ENCODE results near the gene MKRN1. TPM values are rescaled to one million over a fixed set of nuclear protein-coding genes. Genes with fewer than 3 reads are reported as not detected.

MKRN1 gene
- total RNA-seq, 2 donors from 2014 or later = 135 to 163 TPM

GRCh38 chr7:140476698-140477261, 2.5 kb downstream of the MKRN1 start:
- Histone ChIP-seq H3K9me3 (ENCODE audit: control insufficient read depth, low read length) (no peaks in the 10 kb centered on the region), H3K36me3 (ENCODE audit: control insufficient read depth, insufficient read depth, low read length) (peaks cover 9% of the 10 kb centered on the region), H3K9ac (ENCODE audit: extremely low read depth, low read length, poor library complexity, severe bottlenecking) (peak overlapping the region; percentile 91), H3K4me3 (ENCODE audit: low read length) (peak overlapping the region; percentile 88), H3K27me3 (ENCODE audit: control insufficient read depth, insufficient read depth, low read length, poor library complexity, severe bottlenecking) (no peaks in the 10 kb centered on the region), H3K27ac (ENCODE audit: low read depth, low read length) (no peak overlapping the region), H3K4me1 (ENCODE audit: control insufficient read depth, insufficient read depth, low read length) (no peaks in the 10 kb centered on the region)
- Mint-ChIP-seq H3K9me3 (no peaks in the 10 kb centered on the region), H3K27me3 (ENCODE audit: insufficient read depth) (no peaks in the 10 kb centered on the region), H3K36me3 (ENCODE audit: low read depth) (peaks cover 9% of the 10 kb centered on the region), H3K27ac (peak overlapping the region; percentile 85), H3K4me1 (peaks cover 19% of the 10 kb centered on the region), H3K4me3 (peak overlapping the region; percentile 96)
- no peak for DNase-seq
- TF ChIP-seq CTCF (conservative IDR thresholded peaks at IDR 0.05) = no peak
- 80 to 96% methylated on average over 8 to 11 of the region's 11 CpGs for WGBS, 2 experiments (ENCODE audit: insufficient coverage in 1 of 2, insufficient read length in 1 of 2)

GRCh38 chr7:140475747-140476333, 3.5 kb downstream of the MKRN1 start:
- peak; percentile 60 for DNase-seq
- H3K4me1 Mint-ChIP-seq = peaks cover 11% of the 10 kb centered on the region
- Histone ChIP-seq H3K27ac (ENCODE audit: low read depth, low read length) (no peak overlapping the region), H3K4me1 (ENCODE audit: control insufficient read depth, insufficient read depth, low read length) (no peaks in the 10 kb centered on the region), H3K9me3 (ENCODE audit: control insufficient read depth, low read length) (no peaks in the 10 kb centered on the region), H3K36me3 (ENCODE audit: control insufficient read depth, insufficient read depth, low read length) (peaks cover 16% of the 10 kb centered on the region), H3K9ac (ENCODE audit: extremely low read depth, low read length, poor library complexity, severe bottlenecking) (no peak overlapping the region), H3K27me3 (ENCODE audit: control insufficient read depth, insufficient read depth, low read length, poor library complexity, severe bottlenecking) (no peaks in the 10 kb centered on the region), H3K4me3 (ENCODE audit: low read length) (peak overlapping the region; percentile 88)
- peaks cover 16% of the 10 kb centered on the region for H3K36me3 Mint-ChIP-seq (ENCODE audit: low read depth)
- H3K9me3 Mint-ChIP-seq = no peaks in the 10 kb centered on the region
- peak; percentile 76 for TF ChIP-seq CTCF (conservative IDR thresholded peaks at IDR 0.05)
- H3K27me3 Mint-ChIP-seq (ENCODE audit: insufficient read depth) = no peaks in the 10 kb centered on the region
- peak overlapping the region; percentile 85 for H3K27ac Mint-ChIP-seq
- H3K4me3 Mint-ChIP-seq = peak overlapping the region; percentile 96
- WGBS, 2 experiments (ENCODE audit: insufficient coverage in 1 of 2, insufficient read length in 1 of 2) = 80 to 83% methylated on average over 1 of the region's 2 CpGs

- no peak overlapping the region for H3K27ac ChIP-seq (ENCODE audit: low read depth, low read length)
- Mint-ChIP-seq H3K9me3 (no peaks in the 10 kb centered on the region), H3K36me3 (ENCODE audit: low read depth) (peaks cover 72% of the 10 kb centered on the region), H3K4me3 (no peak overlapping the region), H3K27me3 (ENCODE audit: insufficient read depth) (no peaks in the 10 kb centered on the region), H3K27ac (no peak overlapping the region), H3K4me1 (peaks cover 13% of the 10 kb centered on the region)
- H3K36me3 ChIP-seq (ENCODE audit: control insufficient read depth, insufficient read depth, low read length) = peaks cover 86% of the 10 kb centered on the region
- no peak overlapping the region for H3K4me3 ChIP-seq (ENCODE audit: low read length)
- no peaks in the 10 kb centered on the region for H3K27me3 ChIP-seq (ENCODE audit: control insufficient read depth, insufficient read depth, low read length, poor library complexity, severe bottlenecking)
- no peak for TF ChIP-seq CTCF (conservative IDR thresholded peaks at IDR 0.05)
- no peaks in the 10 kb centered on the region for H3K9me3 ChIP-seq (ENCODE audit: control insufficient read depth, low read length)
- H3K9ac ChIP-seq (ENCODE audit: extremely low read depth, low read length, poor library complexity, severe bottlenecking) = no peak overlapping the region
- no peak for DNase-seq
- no peaks in the 10 kb centered on the region for H3K4me1 ChIP-seq (ENCODE audit: control insufficient read depth, insufficient read depth, low read length)
- WGBS, 2 experiments (ENCODE audit: insufficient coverage in 1 of 2, insufficient read length in 1 of 2) = 85 to 100% methylated on average over 1 to 2 of the region's 2 CpGs
Measured at GRCh38 chr7:140463111-140463510, 16.2 kb downstream of the MKRN1 start.

All from endodermal cell (in vitro differentiated cells).